ENCODE data around the gene FOXP2.

FOXP2 gene

DNA sequence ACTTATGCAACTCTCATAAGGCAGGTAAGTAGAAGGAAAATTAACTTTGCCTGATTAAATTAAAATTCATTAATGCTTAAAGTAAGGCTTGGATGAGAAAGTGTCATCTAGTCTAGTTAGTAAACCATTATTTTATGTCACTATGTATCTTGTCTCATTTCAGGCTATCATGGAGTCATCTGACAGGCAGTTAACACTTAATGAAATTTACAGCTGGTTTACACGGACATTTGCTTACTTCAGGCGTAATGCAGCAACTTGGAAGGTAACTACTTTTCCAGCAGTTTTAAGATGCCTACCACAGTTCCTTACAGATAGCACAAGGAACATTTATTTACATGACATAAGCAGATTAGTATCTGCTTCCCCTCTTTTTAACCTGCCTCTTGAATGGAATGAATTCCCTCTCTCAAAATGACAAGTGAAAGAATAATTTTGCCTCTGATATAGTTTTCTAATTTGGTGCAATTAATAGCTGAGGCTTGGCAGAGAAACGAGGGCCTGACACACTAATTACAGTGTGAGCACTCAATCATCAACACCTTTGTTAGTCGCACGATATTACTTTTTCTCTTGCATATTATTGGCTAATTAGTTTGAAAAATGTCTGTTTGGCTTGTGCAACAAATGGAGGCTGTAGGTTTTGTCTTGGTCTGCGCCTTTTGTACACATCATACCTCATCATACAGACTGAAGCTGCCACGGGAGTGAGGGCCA lies 245.0 kb downstream of the FOXP2 start:
- Histone ChIP-seq H3K27ac (ENCODE audit: low read depth, low read length) (no peak overlapping the region), H3K36me3 (ENCODE audit: control insufficient read depth in 1 of 2, insufficient read depth in 2 of 2, low read length in 2 of 2) (peaks cover 3 to 5% of the 10 kb centered on the region in 2 donors), H3K9ac (ENCODE audit: low read depth in 1 of 2, low read length in 2 of 2) (no peak overlapping the region), H3K4me1 (ENCODE audit: control insufficient read depth in 1 of 2, insufficient read depth in 2 of 2, low read length in 2 of 2) (no peaks in the 10 kb centered on the region), H3K27me3 (ENCODE audit: control insufficient read depth in 1 of 2, insufficient read depth in 2 of 2, low read length in 2 of 2) (no peaks in the 10 kb centered on the region), H3K9me3 (ENCODE audit: control insufficient read depth in 1 of 2, low read length in 2 of 2) (no peaks in the 10 kb centered on the region), H3K4me3 (ENCODE audit: low read depth in 1 of 2, low read length in 2 of 2) (no peak overlapping the region)

DNA sequence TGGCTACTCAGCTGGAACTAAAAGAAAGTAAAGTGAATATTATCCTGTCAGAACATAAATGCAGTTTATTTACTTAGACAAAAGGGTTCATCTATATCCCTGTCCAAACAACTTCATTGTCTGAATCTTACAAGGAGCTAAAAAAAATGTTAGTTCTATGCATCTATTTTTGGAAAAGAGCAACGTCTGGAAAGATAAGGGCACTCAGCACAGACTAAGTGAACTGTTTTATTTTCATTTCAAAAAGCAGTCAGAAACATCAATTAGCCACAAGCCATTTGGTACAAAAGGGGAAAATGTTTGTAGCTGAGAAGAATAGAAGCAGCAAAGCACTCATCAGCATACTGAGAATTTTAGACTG lies 245.5 kb downstream of the FOXP2 start:
- Histone ChIP-seq H3K4me3 (ENCODE audit: low read depth in 1 of 2, low read length in 2 of 2) (no peak overlapping the region), H3K36me3 (ENCODE audit: control insufficient read depth in 1 of 2, insufficient read depth in 2 of 2, low read length in 2 of 2) (peaks cover 3 to 5% of the 10 kb centered on the region in 2 donors), H3K9ac (ENCODE audit: low read depth in 1 of 2, low read length in 2 of 2) (no peak overlapping the region), H3K4me1 (ENCODE audit: control insufficient read depth in 1 of 2, insufficient read depth in 2 of 2, low read length in 2 of 2) (no peaks in the 10 kb centered on the region), H3K27me3 (ENCODE audit: control insufficient read depth in 1 of 2, insufficient read depth in 2 of 2, low read length in 2 of 2) (no peaks in the 10 kb centered on the region), H3K9me3 (ENCODE audit: control insufficient read depth in 1 of 2, low read length in 2 of 2) (no peaks in the 10 kb centered on the region), H3K27ac (ENCODE audit: low read depth, low read length) (no peak overlapping the region)

- Histone ChIP-seq H3K9ac (ENCODE audit: low read depth in 1 of 2, low read length in 2 of 2) (no peak overlapping the region), H3K27me3 (ENCODE audit: control insufficient read depth in 1 of 2, insufficient read depth in 2 of 2, low read length in 2 of 2) (no peaks in the 10 kb centered on the region)
These were observed 246.1 kb downstream of the FOXP2 start for GRCh38 chr7:114660753-114661152.

DNA sequence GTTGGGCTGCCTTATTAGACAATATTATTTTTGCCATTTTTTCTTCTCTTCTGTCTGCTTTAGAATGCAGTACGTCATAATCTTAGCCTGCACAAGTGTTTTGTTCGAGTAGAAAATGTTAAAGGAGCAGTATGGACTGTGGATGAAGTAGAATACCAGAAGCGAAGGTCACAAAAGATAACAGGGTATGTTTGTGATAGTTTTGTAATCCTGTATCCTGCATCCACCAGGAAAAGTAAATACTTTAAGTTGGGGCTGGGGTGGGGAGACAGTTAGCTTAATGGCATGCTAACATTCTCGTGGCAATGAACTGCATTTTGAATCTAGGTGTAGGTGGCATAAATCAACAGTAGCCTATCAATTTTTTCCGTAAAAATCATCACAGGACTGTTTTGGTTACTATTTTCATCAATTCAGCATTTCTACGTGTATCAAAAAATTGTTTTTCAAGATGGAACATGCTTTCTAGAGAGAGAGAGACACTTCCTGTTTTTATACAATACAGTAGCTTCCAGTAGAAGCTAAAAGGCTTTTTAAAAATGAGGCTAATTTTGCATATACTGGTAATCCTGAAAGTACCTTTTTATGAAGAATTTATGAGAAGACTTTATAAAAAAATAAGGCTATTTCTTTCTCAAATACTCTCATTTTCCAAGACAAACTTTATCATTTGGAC lies 247.5 kb downstream of the FOXP2 start:
- no peaks in the 10 kb centered on the region for H3K4me1 ChIP-seq (ENCODE audit: control insufficient read depth in 1 of 2, insufficient read depth in 2 of 2, low read length in 2 of 2)
- H3K27ac ChIP-seq (ENCODE audit: low read depth, low read length), result no peak overlapping the region
- peaks cover 0 to 5% of the 10 kb centered on the region in 2 donors for H3K36me3 ChIP-seq (ENCODE audit: control insufficient read depth in 1 of 2, insufficient read depth in 2 of 2, low read length in 2 of 2)
- no peaks in the 10 kb centered on the region for H3K9me3 ChIP-seq (ENCODE audit: control insufficient read depth in 1 of 2, low read length in 2 of 2)
- no peak overlapping the region for H3K9ac ChIP-seq (ENCODE audit: low read depth in 1 of 2, low read length in 2 of 2)
- no peak overlapping the region for H3K4me3 ChIP-seq (ENCODE audit: low read depth in 1 of 2, low read length in 2 of 2)
- H3K27me3 ChIP-seq (ENCODE audit: control insufficient read depth in 1 of 2, insufficient read depth in 2 of 2, low read length in 2 of 2), result no peaks in the 10 kb centered on the region

More at GRCh38 chr7:114660753-114661152, 246.1 kb downstream of the FOXP2 start:
- Histone ChIP-seq H3K36me3 (ENCODE audit: control insufficient read depth in 1 of 2, insufficient read depth in 2 of 2, low read length in 2 of 2) (peaks cover 0 to 5% of the 10 kb centered on the region in 2 donors), H3K9me3 (ENCODE audit: control insufficient read depth in 1 of 2, low read length in 2 of 2) (no peaks in the 10 kb centered on the region), H3K27ac (ENCODE audit: low read depth, low read length) (no peak overlapping the region), H3K4me3 (ENCODE audit: low read depth in 1 of 2, low read length in 2 of 2) (no peak overlapping the region), H3K4me1 (ENCODE audit: control insufficient read depth in 1 of 2, insufficient read depth in 2 of 2, low read length in 2 of 2) (no peaks in the 10 kb centered on the region)

GRCh38 chr7:114663502-114663901 lies 248.9 kb downstream of the FOXP2 start:
- Histone ChIP-seq H3K9me3 (ENCODE audit: control insufficient read depth in 1 of 2, low read length in 2 of 2) (no peaks in the 10 kb centered on the region), H3K36me3 (ENCODE audit: control insufficient read depth in 1 of 2, insufficient read depth in 2 of 2, low read length in 2 of 2) (no peaks in the 10 kb centered on the region), H3K27ac (ENCODE audit: low read depth, low read length) (no peak overlapping the region), H3K9ac (ENCODE audit: low read depth in 1 of 2, low read length in 2 of 2) (no peak overlapping the region), H3K4me3 (ENCODE audit: low read depth in 1 of 2, low read length in 2 of 2) (no peak overlapping the region), H3K27me3 (ENCODE audit: control insufficient read depth in 1 of 2, insufficient read depth in 2 of 2, low read length in 2 of 2) (no peaks in the 10 kb centered on the region), H3K4me1 (ENCODE audit: control insufficient read depth in 1 of 2, insufficient read depth in 2 of 2, low read length in 2 of 2) (no peaks in the 10 kb centered on the region)

DNA sequence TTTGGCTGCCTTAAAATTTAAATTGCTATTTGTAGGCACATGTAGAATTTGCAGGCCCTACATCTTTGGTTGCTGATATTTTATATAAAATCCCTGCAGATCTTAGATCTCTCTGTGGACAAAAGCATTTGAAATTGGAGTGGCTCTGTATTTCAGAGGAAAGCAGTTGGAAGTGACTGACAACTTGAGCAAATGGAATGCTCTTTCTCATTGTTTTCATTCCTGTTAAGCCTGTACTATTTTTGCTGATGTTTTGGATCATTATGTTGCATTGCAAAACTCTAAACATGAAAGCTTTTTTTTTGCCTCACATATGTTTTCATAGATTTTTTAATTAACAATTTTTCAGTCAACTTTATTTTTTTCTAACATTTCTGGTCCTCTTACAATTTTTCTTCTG lies 256.1 kb downstream of the FOXP2 start:
- no peak overlapping the region for H3K27ac ChIP-seq (ENCODE audit: low read depth, low read length)
- no peak overlapping the region for H3K4me3 ChIP-seq (ENCODE audit: low read depth in 1 of 2, low read length in 2 of 2)
- H3K36me3 ChIP-seq (ENCODE audit: control insufficient read depth in 1 of 2, insufficient read depth in 2 of 2, low read length in 2 of 2), result no peaks in the 10 kb centered on the region
- H3K9me3 ChIP-seq (ENCODE audit: control insufficient read depth in 1 of 2, low read length in 2 of 2), result no peaks in the 10 kb centered on the region
- H3K4me1 ChIP-seq (ENCODE audit: control insufficient read depth in 1 of 2, insufficient read depth in 2 of 2, low read length in 2 of 2), result no peaks in the 10 kb centered on the region
- no peaks in the 10 kb centered on the region for H3K27me3 ChIP-seq (ENCODE audit: control insufficient read depth in 1 of 2, insufficient read depth in 2 of 2, low read length in 2 of 2)
- no peak overlapping the region for H3K9ac ChIP-seq (ENCODE audit: low read depth in 1 of 2, low read length in 2 of 2)

DNA sequence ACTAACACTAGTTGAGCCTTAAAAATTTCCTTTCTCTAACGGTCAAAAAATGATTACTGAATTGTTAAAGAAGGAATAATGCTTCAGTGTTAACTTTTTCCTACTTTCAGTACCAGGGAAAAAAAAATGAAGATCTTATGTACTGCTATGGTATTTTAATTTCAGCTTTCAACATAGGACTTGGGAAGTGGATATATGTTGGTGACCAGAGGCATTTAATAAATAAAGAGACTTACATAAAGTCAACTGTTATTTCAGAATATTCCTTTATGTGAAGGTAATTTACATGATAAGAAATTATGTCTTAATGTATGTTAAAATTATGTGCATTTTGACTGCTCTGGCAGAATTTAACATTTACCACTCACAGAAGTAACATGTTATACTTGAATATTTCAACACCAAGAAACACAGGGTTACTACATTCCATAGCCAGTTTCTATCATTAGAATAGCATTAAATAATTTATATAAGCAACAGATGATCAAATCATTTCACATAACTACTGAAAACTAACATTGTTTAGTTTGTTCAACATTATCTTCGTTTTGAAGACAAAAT lies 257.0 kb downstream of the FOXP2 start:
- Histone ChIP-seq H3K9ac (ENCODE audit: low read depth in 1 of 2, low read length in 2 of 2) (no peak overlapping the region), H3K4me1 (ENCODE audit: control insufficient read depth in 1 of 2, insufficient read depth in 2 of 2, low read length in 2 of 2) (no peaks in the 10 kb centered on the region), H3K4me3 (ENCODE audit: low read depth in 1 of 2, low read length in 2 of 2) (no peak overlapping the region), H3K36me3 (ENCODE audit: control insufficient read depth in 1 of 2, insufficient read depth in 2 of 2, low read length in 2 of 2) (no peaks in the 10 kb centered on the region), H3K27ac (ENCODE audit: low read depth, low read length) (no peak overlapping the region), H3K9me3 (ENCODE audit: control insufficient read depth in 1 of 2, low read length in 2 of 2) (no peaks in the 10 kb centered on the region), H3K27me3 (ENCODE audit: control insufficient read depth in 1 of 2, insufficient read depth in 2 of 2, low read length in 2 of 2) (no peaks in the 10 kb centered on the region)

GRCh38 chr7:114678116-114678515 lies 263.5 kb downstream of the FOXP2 start:
- no peaks in the 10 kb centered on the region for H3K27me3 ChIP-seq (ENCODE audit: control insufficient read depth in 1 of 2, insufficient read depth in 2 of 2, low read length in 2 of 2)
- no peaks in the 10 kb centered on the region for H3K9me3 ChIP-seq (ENCODE audit: control insufficient read depth in 1 of 2, low read length in 2 of 2)
- no peak overlapping the region for H3K27ac ChIP-seq (ENCODE audit: low read depth, low read length)
- no peaks in the 10 kb centered on the region for H3K4me1 ChIP-seq (ENCODE audit: control insufficient read depth in 1 of 2, insufficient read depth in 2 of 2, low read length in 2 of 2)
- H3K4me3 ChIP-seq (ENCODE audit: low read depth in 1 of 2, low read length in 2 of 2), result no peak overlapping the region
- no peak overlapping the region for H3K9ac ChIP-seq (ENCODE audit: low read depth in 1 of 2, low read length in 2 of 2)
- no peaks in the 10 kb centered on the region for H3K36me3 ChIP-seq (ENCODE audit: control insufficient read depth in 1 of 2, insufficient read depth in 2 of 2, low read length in 2 of 2)

DNA sequence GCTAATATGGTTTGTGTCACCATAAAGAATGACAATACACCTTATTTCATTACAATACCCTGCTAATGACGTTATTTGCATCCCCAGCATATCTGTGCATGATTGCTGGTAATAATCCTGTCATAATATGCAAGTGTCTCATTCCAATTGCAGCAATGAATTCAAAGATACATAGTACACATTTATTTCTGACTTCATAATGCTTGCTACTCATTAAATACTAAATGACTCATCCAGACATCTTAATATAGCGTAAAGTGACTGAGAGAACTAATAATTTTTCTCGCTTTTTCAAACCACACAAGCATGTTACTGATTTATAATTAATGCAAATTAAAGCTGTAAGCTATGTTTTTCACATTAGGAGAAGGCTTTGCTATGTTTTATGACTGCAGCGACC lies 272.6 kb downstream of the FOXP2 start:
- no peak overlapping the region for H3K4me3 ChIP-seq (ENCODE audit: low read depth in 1 of 2, low read length in 2 of 2)
- H3K36me3 ChIP-seq (ENCODE audit: control insufficient read depth in 1 of 2, insufficient read depth in 2 of 2, low read length in 2 of 2), result peaks cover 0 to 4% of the 10 kb centered on the region in 2 donors
- no peak overlapping the region for H3K9ac ChIP-seq (ENCODE audit: low read depth in 1 of 2, low read length in 2 of 2)
- no peak overlapping the region for H3K27ac ChIP-seq (ENCODE audit: low read depth, low read length)
- no peaks in the 10 kb centered on the region for H3K9me3 ChIP-seq (ENCODE audit: control insufficient read depth in 1 of 2, low read length in 2 of 2)
- no peaks in the 10 kb centered on the region for H3K4me1 ChIP-seq (ENCODE audit: control insufficient read depth in 1 of 2, insufficient read depth in 2 of 2, low read length in 2 of 2)
- no peaks in the 10 kb centered on the region for H3K27me3 ChIP-seq (ENCODE audit: control insufficient read depth in 1 of 2, insufficient read depth in 2 of 2, low read length in 2 of 2)

DNA sequence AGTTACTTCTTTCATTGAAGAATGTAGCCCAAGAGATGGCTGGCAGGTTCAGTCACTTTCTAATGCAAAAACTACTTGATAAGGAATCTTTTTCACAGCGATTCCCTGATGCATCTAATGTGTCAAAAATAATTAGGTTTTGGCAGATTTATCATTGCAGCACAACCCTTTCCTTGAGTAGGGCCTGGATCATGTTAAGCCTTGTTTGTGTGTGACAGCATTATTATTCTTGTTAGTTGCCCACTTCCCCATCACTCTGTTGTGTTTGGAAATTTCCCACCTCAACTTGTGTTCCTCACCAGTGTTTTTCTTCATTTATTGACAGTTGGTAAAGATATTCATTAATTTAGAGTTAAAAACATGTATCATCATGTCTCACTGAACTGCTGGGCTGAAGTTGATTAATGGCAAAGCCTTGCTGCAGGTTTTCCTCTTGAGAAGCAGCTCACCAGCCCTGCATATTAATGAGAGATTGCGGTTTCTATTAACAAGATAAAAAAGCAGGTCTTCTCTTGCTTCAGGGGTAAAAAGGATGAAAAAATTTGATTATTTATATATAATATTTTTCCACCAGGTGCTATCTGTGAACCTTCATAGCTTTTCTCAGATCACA lies 273.9 kb downstream of the FOXP2 start:
- H3K9me3 ChIP-seq (ENCODE audit: control insufficient read depth in 1 of 2, low read length in 2 of 2), result no peaks in the 10 kb centered on the region
- H3K9ac ChIP-seq (ENCODE audit: low read depth in 1 of 2, low read length in 2 of 2), result no peak overlapping the region
- H3K4me3 ChIP-seq (ENCODE audit: low read depth in 1 of 2, low read length in 2 of 2), result no peak overlapping the region
- H3K36me3 ChIP-seq (ENCODE audit: control insufficient read depth in 1 of 2, insufficient read depth in 2 of 2, low read length in 2 of 2), result peaks cover 0 to 4% of the 10 kb centered on the region in 2 donors
- no peaks in the 10 kb centered on the region for H3K4me1 ChIP-seq (ENCODE audit: control insufficient read depth in 1 of 2, insufficient read depth in 2 of 2, low read length in 2 of 2)
- H3K27ac ChIP-seq (ENCODE audit: low read depth, low read length), result no peak overlapping the region
- H3K27me3 ChIP-seq (ENCODE audit: control insufficient read depth in 1 of 2, insufficient read depth in 2 of 2, low read length in 2 of 2), result no peaks in the 10 kb centered on the region
